GM21529 (cell line): ENCODE results near the gene CLMN.

ENCODE experiments used
- ATAC-seq: cut with Tn5 transposase; IDR thresholded peaks from one replicate; pipeline ENCODE4 v1.9.1; 2021; ENCODE audit not compliant: unreplicated experiment

Gene CLMN

GRCh38 chr14:95264271-95264973 is 55.3 kb downstream of the CLMN start:
- no peak for ATAC-seq

- no peak for ATAC-seq
These were observed 56.0 kb downstream of the CLMN start for GRCh38 chr14:95263527-95264231.

GRCh38 chr14:95262511-95262891 is 57.2 kb downstream of the CLMN start:
- no peak for ATAC-seq

- ATAC-seq, result no peak
These were observed 57.8 kb downstream of the CLMN start for GRCh38 chr14:95261616-95262510.

- ATAC-seq, result no peak
These were observed 59.0 kb downstream of the CLMN start for GRCh38 chr14:95260537-95261361.

GRCh38 chr14:95258754-95259593 is 60.7 kb downstream of the CLMN start:
- ATAC-seq, result no peak

- ATAC-seq, result no peak
These were observed 61.6 kb downstream of the CLMN start for GRCh38 chr14:95258156-95258555.

GRCh38 chr14:95257521-95257920 is 62.2 kb downstream of the CLMN start:
- ATAC-seq, result no peak

- ATAC-seq, result no peak
These were observed 63.0 kb downstream of the CLMN start for GRCh38 chr14:95256776-95257060.

- ATAC-seq, result no peak
These were observed 63.5 kb downstream of the CLMN start for GRCh38 chr14:95256002-95256775.

- ATAC-seq, result no peak
These were observed 64.2 kb downstream of the CLMN start for GRCh38 chr14:95255487-95255886.

- peak; percentile 49 for ATAC-seq
These were observed 64.7 kb downstream of the CLMN start for GRCh38 chr14:95255013-95255412.

- no peak for ATAC-seq
These were observed 65.4 kb downstream of the CLMN start for GRCh38 chr14:95254288-95254687.

- no peak for ATAC-seq
These were observed 66.6 kb downstream of the CLMN start for GRCh38 chr14:95253039-95253630.

GRCh38 chr14:95252219-95252618 is 67.5 kb downstream of the CLMN start:
- ATAC-seq, result no peak

- ATAC-seq, result no peak
These were observed 68.8 kb downstream of the CLMN start for GRCh38 chr14:95250936-95251335.

- ATAC-seq, result no peak
These were observed 69.5 kb downstream of the CLMN start for GRCh38 chr14:95250140-95250769.

- ATAC-seq, result no peak
These were observed 71.3 kb downstream of the CLMN start for GRCh38 chr14:95248432-95248831.

GRCh38 chr14:95246870-95247269 is 72.8 kb downstream of the CLMN start:
- ATAC-seq, result no peak
